Liver (tissue), 9 donors: Measurements from ENCODE around the gene RASSF3. TPM values are rescaled to one million over a fixed set of nuclear protein-coding genes. Genes with fewer than 3 reads are reported as not detected.

Experiments
- DNase-seq: peaks from one replicate; pipeline ENCODE4 v3.0.0-alpha.2; 2017; ENCODE audit warnings: low spot score
- H3K27ac ChIP-seq, 2 donors: one replicate each; pipeline ENCODE4 v1.7.0; 2013; ENCODE audit warnings: inconsistent platforms in 2 of 2, low read length in 2 of 2, control low read depth in 1 of 2, low read depth in 1 of 2, mild to moderate bottlenecking in 1 of 2
- H3K27me3 ChIP-seq, 4 donors: one replicate each; pipeline versions ENCODE4 v1.6.1 to v1.7.0; 2013; ENCODE audit warnings: low read length in 3 of 4, inconsistent platforms in 1 of 4, mild to moderate bottlenecking in 1 of 4, moderate library complexity in 1 of 4; ENCODE audit not compliant: control insufficient read depth in 4 of 4, insufficient read depth in 4 of 4
- H3K36me3 ChIP-seq, 4 donors: one replicate each; pipeline versions ENCODE4 v1.6.1 to v1.7.0; 2013; ENCODE audit warnings: low read length in 3 of 4, mild to moderate bottlenecking in 3 of 4, low read depth in 1 of 4, moderate library complexity in 1 of 4; ENCODE audit not compliant: control insufficient read depth in 4 of 4, insufficient read depth in 3 of 4
- H3K4me1 ChIP-seq, 4 donors: one replicate each; pipeline versions ENCODE4 v1.6.1 to v1.7.0; 2013; ENCODE audit warnings: low read length in 3 of 4, mild to moderate bottlenecking in 3 of 4, moderate library complexity in 1 of 4; ENCODE audit not compliant: control insufficient read depth in 4 of 4, insufficient read depth in 4 of 4
- H3K4me3 ChIP-seq, 3 donors: one replicate each; pipeline versions ENCODE4 v1.6.1 to v1.7.0; 2013; ENCODE audit warnings: low read length in 3 of 3, control low read depth in 1 of 3, low read depth in 1 of 3, mild to moderate bottlenecking in 1 of 3
- H3K9ac ChIP-seq, 2 donors: one replicate each; pipeline ENCODE4 v1.7.0; 2013; ENCODE audit warnings: low read length in 2 of 2, mild to moderate bottlenecking in 2 of 2, moderate library complexity in 2 of 2, control low read depth in 1 of 2, low read depth in 1 of 2
- H3K9me3 ChIP-seq, 4 donors: one replicate each; pipeline versions ENCODE4 v1.6.1 to v1.7.0; 2013; ENCODE audit warnings: low read length in 3 of 4; ENCODE audit not compliant: control insufficient read depth in 4 of 4
- EGR1 ChIP-seq, 2 donors: IDR thresholded peaks; 2 replicates each; pipeline ENCODE4 v1.6.1; 2016 to 2018; ENCODE audit warnings: antibody characterized with exemption in 2 of 2, low read depth in 2 of 2
- FOXA1 ChIP-seq: IDR thresholded peaks from 2 replicates; pipeline ENCODE4 v1.6.1; 2016; ENCODE audit warnings: antibody characterized with exemption
- FOXA2 ChIP-seq: IDR thresholded peaks from 2 replicates; pipeline ENCODE4 v1.6.1; 2016; ENCODE audit warnings: antibody characterized with exemption
- GABPA ChIP-seq, 2 donors: IDR thresholded peaks in 1 of 2; conservative IDR thresholded peaks in 1 of 2; 2 replicates each; pipeline ENCODE4 v1.6.1; 2016; ENCODE audit warnings: antibody characterized with exemption in 2 of 2, mild to moderate bottlenecking in 1 of 2, moderate library complexity in 1 of 2
- HNF4A ChIP-seq, 2 donors: conservative IDR thresholded peaks; 2 replicates each; pipeline ENCODE4 v1.6.1; 2016; ENCODE audit warnings: antibody characterized with exemption in 2 of 2, mild to moderate bottlenecking in 2 of 2
- HNF4G ChIP-seq: IDR thresholded peaks from 2 replicates; pipeline ENCODE4 v1.6.1; 2016; ENCODE audit warnings: antibody characterized with exemption
- JUND ChIP-seq, 2 donors: IDR thresholded peaks; 2 replicates each; pipeline ENCODE4 v1.6.1; 2016; ENCODE audit warnings: antibody characterized with exemption in 2 of 2
- NR2F2 ChIP-seq: IDR thresholded peaks from 2 replicates; pipeline ENCODE4 v1.6.1; 2016; ENCODE audit warnings: antibody characterized with exemption
- RXRA ChIP-seq, 2 donors: IDR thresholded peaks; 2 replicates each; pipeline ENCODE4 v1.6.1; 2017 to 2018; ENCODE audit warnings: antibody characterized with exemption in 2 of 2, mild to moderate bottlenecking in 1 of 2
- SP1 ChIP-seq: IDR thresholded peaks from 2 replicates; pipeline ENCODE4 v1.6.1; 2018; ENCODE audit warnings: antibody characterized with exemption, mild to moderate bottlenecking
- TAF1 ChIP-seq: conservative IDR thresholded peaks from 2 replicates; pipeline ENCODE4 v1.6.1; 2016; ENCODE audit warnings: antibody characterized with exemption, mild to moderate bottlenecking
- YY1 ChIP-seq: IDR thresholded peaks from 2 replicates; pipeline ENCODE4 v1.6.1; 2016; ENCODE audit warnings: antibody characterized with exemption, mild to moderate bottlenecking
- WGBS: extraction: QIAGEN DNeasy Blood & Tissue Kit; methylation state at CpG from one replicate; pipeline ENCODE4 v1.1.7; 2013; 5-methylcytosine and 5-hydroxymethylcytosine counted together
- polyA plus RNA-seq, 2 donors: library from polyadenylated mRNA; stranded (reverse) in 1 of 2; unstranded in 1 of 2; fragments of 200-250 nt in 1 of 2; fragments of >200 nt in 1 of 2; fragmentation: Nextera tagmentation in 1 of 2; extraction: Ambion mirVana in 1 of 2; gene quantifications; one replicate each; pipeline versions ENCODE4 v1.2.1 to v1.2.3, GENCODE V29; 2013 to 2015
- total RNA-seq, 2 donors: library from RNA; depleted of rRNA; stranded (reverse); fragments of >200 nt; gene quantifications; one replicate each; pipeline ENCODE4 v1.2.3, GENCODE V29; 2014
- TF ChIP-seq, protein P1 (sequence below): fragments of 150-350 bp; IDR thresholded peaks from 2 replicates; pipeline ENCODE4 v1.5.1; 2017; ENCODE audit warnings: improper control_type of control experiment, low read depth, low read length; ENCODE audit not compliant: missing input control
- TF ChIP-seq, protein P2 (sequence below): IDR thresholded peaks from 2 replicates; pipeline ENCODE4 v1.6.1; 2016; ENCODE audit warnings: antibody characterized with exemption
- TF ChIP-seq, protein P3 (sequence below): IDR thresholded peaks from 2 replicates; pipeline ENCODE4 v1.6.1; 2016; ENCODE audit warnings: antibody characterized with exemption, mild to moderate bottlenecking
- TF ChIP-seq, protein P4 (sequence below): IDR thresholded peaks from 2 replicates; pipeline ENCODE4 v1.6.1; 2016; ENCODE audit warnings: antibody characterized with exemption
- donor health status: healthy.
- donor health status: healthy.
- donor health status: healthy.
- donor health status: healthy.
- donor health status: healthy.

The RASSF3 gene
- total and polyA plus RNA-seq, 4 donors: 2.2 to 9.1 (median 5.6) TPM

DNA sequence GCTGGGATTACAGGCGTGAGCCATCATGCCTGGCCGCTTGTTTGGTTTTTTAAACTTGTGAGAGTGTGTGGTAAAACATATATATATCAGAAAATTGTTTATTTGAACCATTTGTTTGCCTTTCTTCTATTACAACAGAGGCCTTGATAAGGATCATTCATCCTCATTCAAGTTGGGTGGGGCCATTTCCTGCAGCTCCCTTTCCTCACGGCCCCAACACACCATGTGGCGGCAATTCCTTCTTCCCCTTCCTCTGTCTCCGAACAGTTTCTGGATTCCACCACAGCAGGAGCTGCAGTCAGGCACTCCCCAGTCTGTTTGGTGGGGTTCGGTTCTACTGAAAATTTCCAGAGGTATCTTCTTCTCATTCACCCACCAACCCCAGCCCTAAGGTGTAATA lies 42.0 kb upstream of the RASSF3 start:
- no peaks in the 10 kb centered on the region for H3K27me3 ChIP-seq
- no peak overlapping the region for H3K4me3 ChIP-seq
- peaks cover 0 to 2% (median 0%) of the 10 kb centered on the region in 4 donors for H3K9me3 ChIP-seq
- TF ChIP-seq NR2F2 (no peak), HNF4G (no peak), GABPA (IDR thresholded peaks at IDR 0.05 in 1 of 2, conservative IDR thresholded peaks at IDR 0.05 in 1 of 2) (no peak), SP1 (no peak), FOXA1 (no peak), YY1 (no peak), TAF1 (no peak), EGR1 (IDR thresholded peaks at IDR 0.05; ENCODE audit: low read depth in 2 of 2) (no peak), RXRA (IDR thresholded peaks at IDR 0.05) (no peak), JUND (IDR thresholded peaks at IDR 0.05) (no peak)
- TF ChIP-seq, protein P1, sequence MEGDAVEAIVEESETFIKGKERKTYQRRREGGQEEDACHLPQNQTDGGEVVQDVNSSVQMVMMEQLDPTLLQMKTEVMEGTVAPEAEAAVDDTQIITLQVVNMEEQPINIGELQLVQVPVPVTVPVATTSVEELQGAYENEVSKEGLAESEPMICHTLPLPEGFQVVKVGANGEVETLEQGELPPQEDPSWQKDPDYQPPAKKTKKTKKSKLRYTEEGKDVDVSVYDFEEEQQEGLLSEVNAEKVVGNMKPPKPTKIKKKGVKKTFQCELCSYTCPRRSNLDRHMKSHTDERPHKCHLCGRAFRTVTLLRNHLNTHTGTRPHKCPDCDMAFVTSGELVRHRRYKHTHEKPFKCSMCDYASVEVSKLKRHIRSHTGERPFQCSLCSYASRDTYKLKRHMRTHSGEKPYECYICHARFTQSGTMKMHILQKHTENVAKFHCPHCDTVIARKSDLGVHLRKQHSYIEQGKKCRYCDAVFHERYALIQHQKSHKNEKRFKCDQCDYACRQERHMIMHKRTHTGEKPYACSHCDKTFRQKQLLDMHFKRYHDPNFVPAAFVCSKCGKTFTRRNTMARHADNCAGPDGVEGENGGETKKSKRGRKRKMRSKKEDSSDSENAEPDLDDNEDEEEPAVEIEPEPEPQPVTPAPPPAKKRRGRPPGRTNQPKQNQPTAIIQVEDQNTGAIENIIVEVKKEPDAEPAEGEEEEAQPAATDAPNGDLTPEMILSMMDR: no peak
- TF ChIP-seq, protein P2, sequence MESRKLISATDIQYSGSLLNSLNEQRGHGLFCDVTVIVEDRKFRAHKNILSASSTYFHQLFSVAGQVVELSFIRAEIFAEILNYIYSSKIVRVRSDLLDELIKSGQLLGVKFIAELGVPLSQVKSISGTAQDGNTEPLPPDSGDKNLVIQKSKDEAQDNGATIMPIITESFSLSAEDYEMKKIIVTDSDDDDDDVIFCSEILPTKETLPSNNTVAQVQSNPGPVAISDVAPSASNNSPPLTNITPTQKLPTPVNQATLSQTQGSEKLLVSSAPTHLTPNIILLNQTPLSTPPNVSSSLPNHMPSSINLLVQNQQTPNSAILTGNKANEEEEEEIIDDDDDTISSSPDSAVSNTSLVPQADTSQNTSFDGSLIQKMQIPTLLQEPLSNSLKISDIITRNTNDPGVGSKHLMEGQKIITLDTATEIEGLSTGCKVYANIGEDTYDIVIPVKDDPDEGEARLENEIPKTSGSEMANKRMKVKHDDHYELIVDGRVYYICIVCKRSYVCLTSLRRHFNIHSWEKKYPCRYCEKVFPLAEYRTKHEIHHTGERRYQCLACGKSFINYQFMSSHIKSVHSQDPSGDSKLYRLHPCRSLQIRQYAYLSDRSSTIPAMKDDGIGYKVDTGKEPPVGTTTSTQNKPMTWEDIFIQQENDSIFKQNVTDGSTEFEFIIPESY: no peak
- TF ChIP-seq, protein P3, sequence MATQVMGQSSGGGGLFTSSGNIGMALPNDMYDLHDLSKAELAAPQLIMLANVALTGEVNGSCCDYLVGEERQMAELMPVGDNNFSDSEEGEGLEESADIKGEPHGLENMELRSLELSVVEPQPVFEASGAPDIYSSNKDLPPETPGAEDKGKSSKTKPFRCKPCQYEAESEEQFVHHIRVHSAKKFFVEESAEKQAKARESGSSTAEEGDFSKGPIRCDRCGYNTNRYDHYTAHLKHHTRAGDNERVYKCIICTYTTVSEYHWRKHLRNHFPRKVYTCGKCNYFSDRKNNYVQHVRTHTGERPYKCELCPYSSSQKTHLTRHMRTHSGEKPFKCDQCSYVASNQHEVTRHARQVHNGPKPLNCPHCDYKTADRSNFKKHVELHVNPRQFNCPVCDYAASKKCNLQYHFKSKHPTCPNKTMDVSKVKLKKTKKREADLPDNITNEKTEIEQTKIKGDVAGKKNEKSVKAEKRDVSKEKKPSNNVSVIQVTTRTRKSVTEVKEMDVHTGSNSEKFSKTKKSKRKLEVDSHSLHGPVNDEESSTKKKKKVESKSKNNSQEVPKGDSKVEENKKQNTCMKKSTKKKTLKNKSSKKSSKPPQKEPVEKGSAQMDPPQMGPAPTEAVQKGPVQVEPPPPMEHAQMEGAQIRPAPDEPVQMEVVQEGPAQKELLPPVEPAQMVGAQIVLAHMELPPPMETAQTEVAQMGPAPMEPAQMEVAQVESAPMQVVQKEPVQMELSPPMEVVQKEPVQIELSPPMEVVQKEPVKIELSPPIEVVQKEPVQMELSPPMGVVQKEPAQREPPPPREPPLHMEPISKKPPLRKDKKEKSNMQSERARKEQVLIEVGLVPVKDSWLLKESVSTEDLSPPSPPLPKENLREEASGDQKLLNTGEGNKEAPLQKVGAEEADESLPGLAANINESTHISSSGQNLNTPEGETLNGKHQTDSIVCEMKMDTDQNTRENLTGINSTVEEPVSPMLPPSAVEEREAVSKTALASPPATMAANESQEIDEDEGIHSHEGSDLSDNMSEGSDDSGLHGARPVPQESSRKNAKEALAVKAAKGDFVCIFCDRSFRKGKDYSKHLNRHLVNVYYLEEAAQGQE: no peak
- TF ChIP-seq, protein P4, sequence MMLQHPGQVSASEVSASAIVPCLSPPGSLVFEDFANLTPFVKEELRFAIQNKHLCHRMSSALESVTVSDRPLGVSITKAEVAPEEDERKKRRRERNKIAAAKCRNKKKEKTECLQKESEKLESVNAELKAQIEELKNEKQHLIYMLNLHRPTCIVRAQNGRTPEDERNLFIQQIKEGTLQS: no peak
- no peak overlapping the region for H3K9ac ChIP-seq
- DNase-seq: no peak
- WGBS: 72% methylated on average over 6 of the region's 6 CpGs
- H3K36me3 ChIP-seq: no peaks in the 10 kb centered on the region
- H3K4me1 ChIP-seq: no peaks in the 10 kb centered on the region
- no peak overlapping the region for H3K27ac ChIP-seq

DNA sequence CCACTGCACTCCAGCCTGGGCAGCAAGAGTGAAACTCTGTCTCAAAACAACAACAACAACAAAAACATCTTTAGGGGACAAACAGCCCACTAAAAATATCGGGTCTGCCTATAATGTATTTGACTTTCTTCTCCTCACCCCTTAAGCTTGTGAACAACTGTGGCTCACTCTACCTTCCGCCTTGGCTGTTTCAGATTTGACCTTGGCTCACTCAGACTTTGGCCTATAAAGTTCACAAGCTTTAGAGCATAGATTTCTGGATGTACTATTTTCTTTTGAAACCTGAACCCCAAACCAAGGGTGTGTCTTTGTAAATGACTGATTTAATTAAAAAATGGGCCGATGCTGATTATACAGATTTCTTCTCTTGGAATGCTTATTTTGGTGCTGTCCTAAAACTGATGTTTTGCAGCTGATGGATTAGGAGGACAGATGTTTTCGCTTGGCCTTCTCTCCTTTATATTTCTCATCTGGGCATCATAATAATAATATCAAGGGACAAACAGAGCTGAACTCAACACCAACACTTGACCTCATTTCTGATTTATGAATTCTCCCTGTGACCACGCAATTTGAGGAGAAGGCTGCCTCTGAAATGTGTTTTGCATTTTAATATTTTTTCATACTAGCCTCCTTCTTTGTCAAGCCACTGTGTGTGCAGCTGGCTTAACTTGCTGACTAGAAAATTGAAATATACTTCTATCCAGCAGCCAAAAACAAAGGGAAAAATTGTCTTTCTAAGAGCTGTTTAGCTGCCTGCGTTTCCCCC lies 40.2 kb upstream of the RASSF3 start:
- TF ChIP-seq HNF4A (conservative IDR thresholded peaks at IDR 0.05) (no peak), RXRA (IDR thresholded peaks at IDR 0.05) (no peak), EGR1 (IDR thresholded peaks at IDR 0.05; ENCODE audit: low read depth in 2 of 2) (no peak), TAF1 (no peak), FOXA2 (no peak), SP1 (no peak)
- TF ChIP-seq, protein P1: no peak
- TF ChIP-seq, protein P4: no peak
- Histone ChIP-seq H3K27ac (no peak overlapping the region), H3K9me3 (peaks cover 0 to 9% (median 5%) of the 10 kb centered on the region in 4 donors), H3K4me3 (no peak overlapping the region), H3K9ac (no peak overlapping the region), H3K36me3 (no peaks in the 10 kb centered on the region), H3K4me1 (no peaks in the 10 kb centered on the region), H3K27me3 (no peaks in the 10 kb centered on the region)
- DNase-seq: no peak
- 91% methylated on average over 6 of the region's 6 CpGs for WGBS
